ENCODE data around the gene NELFCD.

DNA sequence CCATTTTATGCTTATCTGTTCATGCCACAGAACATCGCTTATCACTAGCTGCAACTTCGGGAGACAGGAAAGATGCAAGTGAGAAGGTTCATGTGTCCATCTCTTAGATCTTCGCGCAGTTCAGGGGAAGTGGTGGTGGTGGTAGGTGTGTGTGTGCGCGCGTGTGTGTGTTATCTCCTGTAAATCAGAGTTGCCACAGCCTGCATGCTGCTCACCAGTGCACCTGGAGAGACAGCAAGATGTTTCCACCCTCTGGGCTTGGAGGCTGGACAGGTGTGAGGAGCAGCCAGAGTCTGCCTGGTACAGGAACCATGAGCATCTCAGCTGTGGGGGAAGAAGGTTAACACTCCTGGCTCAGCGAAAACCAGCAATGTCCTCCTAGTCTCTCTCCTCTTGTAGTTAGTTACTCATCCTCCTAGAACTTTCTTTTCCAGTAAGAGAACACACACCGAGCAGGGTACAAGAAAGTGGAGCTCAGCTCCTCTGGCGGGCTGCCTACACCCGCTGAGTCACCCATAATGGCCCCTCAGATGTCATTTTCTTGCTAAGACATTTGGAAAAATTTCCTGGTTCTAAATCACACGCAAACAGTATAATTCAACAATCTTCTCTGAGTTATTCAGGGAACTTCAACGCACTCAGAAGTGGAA lies 33.0 kb downstream of the NELFCD start:
- TF ChIP-seq, protein P1, sequence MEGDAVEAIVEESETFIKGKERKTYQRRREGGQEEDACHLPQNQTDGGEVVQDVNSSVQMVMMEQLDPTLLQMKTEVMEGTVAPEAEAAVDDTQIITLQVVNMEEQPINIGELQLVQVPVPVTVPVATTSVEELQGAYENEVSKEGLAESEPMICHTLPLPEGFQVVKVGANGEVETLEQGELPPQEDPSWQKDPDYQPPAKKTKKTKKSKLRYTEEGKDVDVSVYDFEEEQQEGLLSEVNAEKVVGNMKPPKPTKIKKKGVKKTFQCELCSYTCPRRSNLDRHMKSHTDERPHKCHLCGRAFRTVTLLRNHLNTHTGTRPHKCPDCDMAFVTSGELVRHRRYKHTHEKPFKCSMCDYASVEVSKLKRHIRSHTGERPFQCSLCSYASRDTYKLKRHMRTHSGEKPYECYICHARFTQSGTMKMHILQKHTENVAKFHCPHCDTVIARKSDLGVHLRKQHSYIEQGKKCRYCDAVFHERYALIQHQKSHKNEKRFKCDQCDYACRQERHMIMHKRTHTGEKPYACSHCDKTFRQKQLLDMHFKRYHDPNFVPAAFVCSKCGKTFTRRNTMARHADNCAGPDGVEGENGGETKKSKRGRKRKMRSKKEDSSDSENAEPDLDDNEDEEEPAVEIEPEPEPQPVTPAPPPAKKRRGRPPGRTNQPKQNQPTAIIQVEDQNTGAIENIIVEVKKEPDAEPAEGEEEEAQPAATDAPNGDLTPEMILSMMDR (IDR thresholded peaks at IDR 0.05), result no peak
- no peak for TF ChIP-seq POLR2A (IDR thresholded peaks at IDR 0.05)

Measured in thyroid gland (tissue), 4 donors.